HEK293 (cell line): ENCODE results near the gene ZNF624.

Source experiments
- ATF2 ChIP-seq: fragments of 450-650 bp; formaldehyde crosslinking; IDR thresholded peaks from 2 replicates; pipeline ENCODE4 v1.5.1; 2016; ENCODE audit warnings: missing biosample characterization, missing genetic modification characterization, low read depth
- HIC1 ChIP-seq: fragments of 450-650 bp; formaldehyde crosslinking; IDR thresholded peaks from 2 replicates; pipeline ENCODE4 v1.5.1; 2016; ENCODE audit warnings: missing biosample characterization, missing genetic modification characterization
- HOXD13 ChIP-seq: sonication (generic); formaldehyde crosslinking; IDR thresholded peaks from 2 replicates; pipeline ENCODE4 v1.8.0; 2022; ENCODE audit warnings: missing genetic modification reagents, borderline replicate concordance
- INSM2 ChIP-seq: fragments of 450-650 bp; formaldehyde crosslinking; IDR thresholded peaks from 2 replicates; pipeline ENCODE4 v1.5.1; 2016; ENCODE audit warnings: missing biosample characterization, missing genetic modification characterization
- KLF10 ChIP-seq: fragments of 450-650 bp; IDR thresholded peaks from 2 replicates; pipeline ENCODE4 v1.5.1; 2018; ENCODE audit warnings: missing biosample characterization, mild to moderate bottlenecking, missing genetic modification characterization
- KLF16 ChIP-seq: fragments of 450-650 bp; formaldehyde crosslinking; IDR thresholded peaks from 2 replicates; pipeline ENCODE4 v1.5.1; 2017; ENCODE audit warnings: missing biosample characterization, missing genetic modification characterization
- KLF17 ChIP-seq: fragments of 450-650 bp; formaldehyde crosslinking; IDR thresholded peaks from 2 replicates; pipeline ENCODE4 v1.5.1; 2016; ENCODE audit warnings: missing biosample characterization, missing genetic modification characterization
- KLF7 ChIP-seq: fragments of 450-650 bp; formaldehyde crosslinking; IDR thresholded peaks from 2 replicates; pipeline ENCODE4 v1.5.1; 2016; ENCODE audit warnings: missing biosample characterization, missing genetic modification characterization, borderline replicate concordance
- RBAK ChIP-seq: fragments of 450-650 bp; formaldehyde crosslinking; IDR thresholded peaks from 2 replicates; pipeline ENCODE4 v1.5.1; 2016; ENCODE audit warnings: missing biosample characterization, missing genetic modification characterization
- REPIN1 ChIP-seq: fragments of 450-650 bp; formaldehyde crosslinking; IDR thresholded peaks from 2 replicates; pipeline ENCODE4 v1.5.1; 2017; ENCODE audit warnings: missing biosample characterization, missing genetic modification characterization, low read depth
- SP2 ChIP-seq: fragments of 450-650 bp; formaldehyde crosslinking; IDR thresholded peaks from 2 replicates; pipeline ENCODE4 v1.5.1; 2016; ENCODE audit warnings: missing biosample characterization, missing genetic modification characterization
- WT1 ChIP-seq: fragments of 450-650 bp; formaldehyde crosslinking; IDR thresholded peaks from 2 replicates; pipeline ENCODE4 v1.5.1; 2016; ENCODE audit warnings: missing biosample characterization, missing genetic modification characterization
- ZBTB44 ChIP-seq: fragments of 450-650 bp; IDR thresholded peaks from 2 replicates; pipeline ENCODE4 v1.5.1; 2018; ENCODE audit warnings: missing biosample characterization, mild to moderate bottlenecking, missing genetic modification characterization
- ZBTB48 ChIP-seq: fragments of 450-650 bp; formaldehyde crosslinking; IDR thresholded peaks from 2 replicates; pipeline ENCODE4 v1.5.1; 2016; ENCODE audit warnings: missing biosample characterization, missing genetic modification characterization
- ZBTB49 ChIP-seq: fragments of 450-650 bp; formaldehyde crosslinking; IDR thresholded peaks from 2 replicates; pipeline ENCODE4 v1.5.1; 2016; ENCODE audit warnings: missing biosample characterization, missing genetic modification characterization, low read depth
- ZBTB7A ChIP-seq: fragments of 450-650 bp; formaldehyde crosslinking; IDR thresholded peaks from 2 replicates; pipeline ENCODE4 v1.5.1; 2016; ENCODE audit warnings: low read depth, missing biosample characterization, missing genetic modification characterization
- ZFHX2 ChIP-seq: fragments of 450-650 bp; formaldehyde crosslinking; conservative IDR thresholded peaks from 2 replicates; pipeline ENCODE4 v1.5.1; 2016; ENCODE audit warnings: missing biosample characterization, missing genetic modification characterization
- ZFP37 ChIP-seq: fragments of 450-650 bp; formaldehyde crosslinking; IDR thresholded peaks from 2 replicates; pipeline ENCODE4 v1.5.1; 2016; ENCODE audit warnings: missing biosample characterization, missing genetic modification characterization
- ZNF114 ChIP-seq: fragments of 450-650 bp; formaldehyde crosslinking; IDR thresholded peaks from 2 replicates; pipeline ENCODE4 v1.5.0; 2017; ENCODE audit warnings: missing biosample characterization, missing genetic modification characterization
- ZNF132 ChIP-seq: fragments of 450-650 bp; formaldehyde crosslinking; IDR thresholded peaks from 2 replicates; pipeline ENCODE4 v1.5.1; 2017; ENCODE audit warnings: missing biosample characterization, missing genetic modification characterization, borderline replicate concordance
- ZNF146 ChIP-seq: fragments of 450-650 bp; formaldehyde crosslinking; IDR thresholded peaks from 2 replicates; pipeline ENCODE4 v1.5.1; 2016; ENCODE audit warnings: missing biosample characterization, missing genetic modification characterization
- ZNF155 ChIP-seq: fragments of 450-650 bp; formaldehyde crosslinking; IDR thresholded peaks from 2 replicates; pipeline ENCODE4 v1.5.1; 2016; ENCODE audit warnings: missing biosample characterization, missing genetic modification characterization
- ZNF2 ChIP-seq: fragments of 450-650 bp; formaldehyde crosslinking; IDR thresholded peaks from 2 replicates; pipeline ENCODE4 v1.5.1; 2016; ENCODE audit warnings: missing biosample characterization, missing genetic modification characterization
- ZNF214 ChIP-seq: fragments of 450-650 bp; formaldehyde crosslinking; IDR thresholded peaks from 2 replicates; pipeline ENCODE4 v1.5.1; 2017; ENCODE audit warnings: missing biosample characterization, mild to moderate bottlenecking, missing genetic modification characterization, borderline replicate concordance
- ZNF292 ChIP-seq: fragments of 450-650 bp; formaldehyde crosslinking; IDR thresholded peaks from 2 replicates; pipeline ENCODE4 v1.5.1; 2016; ENCODE audit warnings: low read depth, missing biosample characterization, missing genetic modification characterization, borderline replicate concordance
- ZNF335 ChIP-seq: fragments of 450-650 bp; formaldehyde crosslinking; conservative IDR thresholded peaks from 2 replicates; pipeline ENCODE4 v1.5.1; 2016; ENCODE audit warnings: missing biosample characterization, missing genetic modification characterization
- ZNF510 ChIP-seq: fragments of 450-650 bp; formaldehyde crosslinking; IDR thresholded peaks from 2 replicates; pipeline ENCODE4 v1.5.1; 2018; ENCODE audit warnings: mild to moderate bottlenecking, missing genetic modification characterization, missing biosample characterization; ENCODE audit not compliant: insufficient replicate concordance
- ZNF530 ChIP-seq: fragments of 450-650 bp; formaldehyde crosslinking; IDR thresholded peaks from 2 replicates; pipeline ENCODE4 v1.5.1; 2016; ENCODE audit warnings: low read depth, missing biosample characterization, missing genetic modification characterization
- ZNF571 ChIP-seq: fragments of 450-650 bp; formaldehyde crosslinking; IDR thresholded peaks from 2 replicates; pipeline ENCODE4 v1.5.0; 2017; ENCODE audit warnings: missing biosample characterization, missing genetic modification characterization
- ZNF660 ChIP-seq: fragments of 450-650 bp; IDR thresholded peaks from 2 replicates; pipeline ENCODE4 v1.5.1; 2018; ENCODE audit warnings: missing biosample characterization, mild to moderate bottlenecking, missing genetic modification characterization

Gene ZNF624

GRCh38 chr17:16653367-16654041 is at the start of gene ZNF624 (continued):
- TF ChIP-seq KLF17 (tag by site-specific recombination) = peak; percentile 71
- TF ChIP-seq ZNF510 = no peak
- peak; percentile 88 for TF ChIP-seq KLF16 (tag by site-specific recombination)
- peak; percentile 91 for TF ChIP-seq ZBTB48 (tag by site-specific recombination)
- TF ChIP-seq INSM2 (tag by site-specific recombination) = peak; percentile 79; the same call in 1 of the 2 replicates
- no peak for TF ChIP-seq RBAK (tag by site-specific recombination)
- TF ChIP-seq HOXD13 (CRISPR knock-in tag) = no peak
- TF ChIP-seq ATF2 (tag by site-specific recombination) = no peak
- no peak for TF ChIP-seq ZNF114 (tag by site-specific recombination)
- peak; percentile 77 for TF ChIP-seq ZNF2 (tag by site-specific recombination)
- no peak for TF ChIP-seq ZNF132 (tag by site-specific recombination)
- peak; percentile 83 for TF ChIP-seq ZFHX2
- 0 out of 2 replicates have a peak, but pooled peaks have one; percentile 3 for TF ChIP-seq ZNF146
- peak; percentile 86 for TF ChIP-seq KLF7 (tag by site-specific recombination)
- no peak for TF ChIP-seq ZBTB44 (tag by site-specific recombination)
- no peak for TF ChIP-seq ZNF155 (tag by site-specific recombination)
- no peak for TF ChIP-seq ZNF530 (tag by site-specific recombination)
- peak; percentile 87 for TF ChIP-seq REPIN1
- TF ChIP-seq KLF10 (tag by site-specific recombination) = peak; percentile 51; the same call in 1 of the 2 replicates
- TF ChIP-seq SP2 (tag by site-specific recombination) = peak; percentile 87
- 0 out of 2 replicates have a peak, but pooled peaks have one; percentile 35 for TF ChIP-seq ZFP37 (tag by site-specific recombination)
- no peak for TF ChIP-seq ZNF214 (tag by site-specific recombination)
- no peak for TF ChIP-seq ZBTB49 (tag by site-specific recombination)
- TF ChIP-seq ZNF335 = peak; percentile 96
- no peak for TF ChIP-seq ZNF292
- peak; percentile 74 for TF ChIP-seq ZNF660 (tag by site-specific recombination)
- TF ChIP-seq HIC1 = peak; percentile 63; the same call in 1 of the 2 replicates
- TF ChIP-seq WT1 (tag by site-specific recombination) = peak; percentile 37
- TF ChIP-seq ZBTB7A = 0 out of 2 replicates have a peak, but pooled peaks have one; percentile 31
- TF ChIP-seq ZNF571 = no peak
